ENCODE data around the gene REC8.

GRCh38 chr14:24160499-24160849 is 11.4 kb upstream of the REC8 start:
- TF ChIP-seq EZH2 (IDR thresholded peaks at IDR 0.05; ENCODE audit: borderline replicate concordance, low read length) (no peak), CTCF (conservative IDR thresholded peaks at IDR 0.05 in 1 of 2, IDR thresholded peaks at IDR 0.05 in 1 of 2; ENCODE audit: extremely low read depth in 1 of 2, insufficient read depth in 1 of 2, low read depth in 1 of 2, low read length in 2 of 2) (no peak)
